ENCODE data around the gene MMP3.

Gene MMP3

GRCh38 chr11:102849311-102849710, 5.9 kb upstream of the MMP3 start:
- H3K4me3 Mint-ChIP-seq: no peak overlapping the region

GRCh38 chr11:102846292-102846691, 2.9 kb upstream of the MMP3 start:
- no peak overlapping the region for H3K27ac Mint-ChIP-seq
- no peaks in the 10 kb centered on the region for H3K9me3 Mint-ChIP-seq
- no peak overlapping the region for H3K4me3 Mint-ChIP-seq
- H3K4me1 Mint-ChIP-seq (ENCODE audit: low read depth): no peaks in the 10 kb centered on the region
- intact Hi-C loops (cut with micrococcal nuclease): no loop called here
- H3K36me3 Mint-ChIP-seq (ENCODE audit: low read depth): no peaks in the 10 kb centered on the region
- H3K27me3 Mint-ChIP-seq: peaks cover 22% of the 10 kb centered on the region

More at GRCh38 chr11:102849311-102849710, 5.9 kb upstream of the MMP3 start:
- H3K9me3 Mint-ChIP-seq: no peaks in the 10 kb centered on the region
- H3K27ac Mint-ChIP-seq: no peak overlapping the region
- H3K4me1 Mint-ChIP-seq (ENCODE audit: low read depth): no peaks in the 10 kb centered on the region
- no peaks in the 10 kb centered on the region for H3K36me3 Mint-ChIP-seq (ENCODE audit: low read depth)
- intact Hi-C loops (cut with micrococcal nuclease): no loop called here
- H3K27me3 Mint-ChIP-seq: peaks cover 24% of the 10 kb centered on the region

- intact Hi-C loops (cut with micrococcal nuclease): no loop called here
- Mint-ChIP-seq H3K4me3 (no peak overlapping the region), H3K4me1 (ENCODE audit: low read depth) (no peaks in the 10 kb centered on the region), H3K9me3 (no peaks in the 10 kb centered on the region), H3K27ac (no peak overlapping the region), H3K36me3 (ENCODE audit: low read depth) (no peaks in the 10 kb centered on the region), H3K27me3 (peaks cover 25% of the 10 kb centered on the region)
Measured at GRCh38 chr11:102842930-102843329, 479 bp downstream of the MMP3 start.

DNA sequence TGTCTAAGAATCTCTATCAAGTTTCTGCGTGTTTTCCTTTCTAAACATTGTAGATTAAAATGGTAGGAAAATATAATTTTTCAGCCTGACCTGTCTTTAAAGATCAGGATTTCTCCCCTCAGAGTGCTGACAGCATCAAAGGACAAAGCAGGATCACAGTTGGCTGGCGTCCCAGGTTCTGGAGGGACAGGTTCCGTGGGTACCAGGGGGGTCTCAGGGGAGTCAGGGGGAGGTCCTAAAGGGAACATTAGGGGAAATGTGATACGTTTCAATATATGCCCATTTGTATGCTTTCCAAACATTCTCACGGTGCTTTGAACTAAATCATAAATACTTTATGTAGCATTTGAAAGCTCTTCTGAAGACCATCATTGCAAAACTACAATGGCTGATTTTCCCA, 3.4 kb downstream of the MMP3 start:
- intact Hi-C loops (cut with micrococcal nuclease): no loop called here
- Mint-ChIP-seq H3K27ac (no peak overlapping the region), H3K4me3 (no peak overlapping the region), H3K36me3 (ENCODE audit: low read depth) (no peaks in the 10 kb centered on the region), H3K4me1 (ENCODE audit: low read depth) (no peaks in the 10 kb centered on the region), H3K9me3 (no peaks in the 10 kb centered on the region), H3K27me3 (peaks cover 28% of the 10 kb centered on the region)

GRCh38 chr11:102837646-102838045, 5.8 kb downstream of the MMP3 start:
- Mint-ChIP-seq H3K4me3 (no peak overlapping the region), H3K27ac (no peak overlapping the region), H3K9me3 (no peaks in the 10 kb centered on the region), H3K27me3 (peaks cover 34% of the 10 kb centered on the region), H3K36me3 (ENCODE audit: low read depth) (no peaks in the 10 kb centered on the region), H3K4me1 (ENCODE audit: low read depth) (no peaks in the 10 kb centered on the region)
- intact Hi-C loops (cut with micrococcal nuclease): loop anchor here (10.0 kb wide), 1 partner anchor 217 kb away; no protein-coding TSS in a partner anchor

DNA sequence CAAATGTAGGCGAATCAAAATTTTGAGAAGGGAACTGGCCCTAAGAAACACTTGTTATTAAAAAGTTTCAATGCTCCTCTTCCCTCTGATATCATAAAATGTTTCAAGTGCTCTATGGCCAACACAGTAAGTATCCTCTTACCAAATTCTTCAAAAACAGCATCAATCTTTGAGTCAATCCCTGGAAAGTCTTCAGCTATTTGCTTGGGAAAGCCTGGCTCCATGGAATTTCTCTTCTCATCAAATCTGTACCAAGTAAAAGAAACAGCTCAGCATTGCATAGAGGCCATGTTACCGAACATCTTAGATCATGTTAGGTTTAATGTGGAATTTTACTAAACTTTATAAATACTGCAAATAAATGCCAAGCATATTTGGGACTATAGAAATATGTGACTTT, 6.3 kb downstream of the MMP3 start:
- H3K9me3 Mint-ChIP-seq: no peaks in the 10 kb centered on the region
- no peaks in the 10 kb centered on the region for H3K4me1 Mint-ChIP-seq (ENCODE audit: low read depth)
- no peaks in the 10 kb centered on the region for H3K36me3 Mint-ChIP-seq (ENCODE audit: low read depth)
- intact Hi-C loops (cut with micrococcal nuclease): loop anchor here (10.0 kb wide), 1 partner anchor 218 kb away; no protein-coding TSS in a partner anchor
- no peak overlapping the region for H3K4me3 Mint-ChIP-seq
- no peak overlapping the region for H3K27ac Mint-ChIP-seq
- peaks cover 39% of the 10 kb centered on the region for H3K27me3 Mint-ChIP-seq

DNA sequence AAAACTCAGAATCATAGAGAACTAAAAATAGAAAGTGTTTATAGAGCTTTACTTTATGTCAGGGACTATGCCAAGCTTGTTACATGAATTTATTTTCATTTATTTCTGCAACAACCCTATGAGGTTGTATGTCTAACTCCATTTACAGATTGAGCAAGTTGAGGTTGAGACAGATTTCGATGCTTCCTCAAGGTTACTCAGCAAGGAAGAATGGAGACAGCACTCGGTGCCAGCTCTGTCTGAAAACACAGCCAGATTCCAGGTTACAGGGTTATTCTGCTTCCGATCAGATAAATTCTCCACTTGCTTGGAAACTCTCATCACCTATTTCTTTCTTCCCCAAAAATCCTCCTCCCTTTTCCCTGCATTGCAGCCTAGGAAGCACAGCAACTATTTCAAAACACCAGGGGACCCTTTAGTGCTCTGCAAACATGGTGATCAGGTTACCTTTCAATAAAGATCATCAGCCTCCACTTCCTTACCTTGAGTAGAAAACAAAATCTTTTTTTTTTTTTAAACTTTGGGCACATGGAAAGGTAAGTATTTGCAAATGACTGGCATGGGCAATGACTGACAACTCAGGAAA, 7.0 kb downstream of the MMP3 start:
- H3K27ac Mint-ChIP-seq: no peak overlapping the region

GRCh38 chr11:102833731-102834130, 9.7 kb downstream of the MMP3 start:
- Mint-ChIP-seq H3K9me3 (no peaks in the 10 kb centered on the region), H3K36me3 (ENCODE audit: low read depth) (no peaks in the 10 kb centered on the region), H3K27ac (no peak overlapping the region), H3K4me1 (ENCODE audit: low read depth) (peaks cover 11% of the 10 kb centered on the region), H3K27me3 (peaks cover 57% of the 10 kb centered on the region), H3K4me3 (no peak overlapping the region)
- intact Hi-C loops (cut with micrococcal nuclease): loop anchor here (5.0 to 10.0 kb wide), 2 partner anchors 79 to 221 kb away; no protein-coding TSS in a partner anchor

More for the DNA sequence above, 7.0 kb downstream of the MMP3 start:
- intact Hi-C loops (cut with micrococcal nuclease): loop anchor here (10.0 kb wide), 1 partner anchor 218 kb away; no protein-coding TSS in a partner anchor
- Mint-ChIP-seq H3K4me3 (no peak overlapping the region), H3K27me3 (peaks cover 46% of the 10 kb centered on the region), H3K9me3 (no peaks in the 10 kb centered on the region), H3K4me1 (ENCODE audit: low read depth) (peaks cover 3% of the 10 kb centered on the region), H3K36me3 (ENCODE audit: low read depth) (no peaks in the 10 kb centered on the region)

GRCh38 chr11:102832612-102833011, 10.8 kb downstream of the MMP3 start:
- intact Hi-C loops (cut with micrococcal nuclease): loop anchor here (5.0 to 10.0 kb wide), 2 partner anchors 80 to 222 kb away; no protein-coding TSS in a partner anchor
- Mint-ChIP-seq H3K4me1 (ENCODE audit: low read depth) (peaks cover 11% of the 10 kb centered on the region), H3K9me3 (no peaks in the 10 kb centered on the region), H3K36me3 (ENCODE audit: low read depth) (no peaks in the 10 kb centered on the region), H3K27ac (no peak overlapping the region), H3K27me3 (peaks cover 51% of the 10 kb centered on the region), H3K4me3 (no peak overlapping the region)

- Mint-ChIP-seq H3K4me1 (ENCODE audit: low read depth) (peaks cover 11% of the 10 kb centered on the region), H3K27me3 (peaks cover 51% of the 10 kb centered on the region), H3K9me3 (no peaks in the 10 kb centered on the region), H3K36me3 (ENCODE audit: low read depth) (no peaks in the 10 kb centered on the region), H3K4me3 (peak overlapping the region; percentile 64), H3K27ac (peak overlapping the region; percentile 37)
- intact Hi-C loops (cut with micrococcal nuclease): loop anchor here (5.0 to 10.0 kb wide), 2 partner anchors 81 to 223 kb away; no protein-coding TSS in a partner anchor
Measured at GRCh38 chr11:102831489-102832440, 11.6 kb downstream of the MMP3 start.

DNA sequence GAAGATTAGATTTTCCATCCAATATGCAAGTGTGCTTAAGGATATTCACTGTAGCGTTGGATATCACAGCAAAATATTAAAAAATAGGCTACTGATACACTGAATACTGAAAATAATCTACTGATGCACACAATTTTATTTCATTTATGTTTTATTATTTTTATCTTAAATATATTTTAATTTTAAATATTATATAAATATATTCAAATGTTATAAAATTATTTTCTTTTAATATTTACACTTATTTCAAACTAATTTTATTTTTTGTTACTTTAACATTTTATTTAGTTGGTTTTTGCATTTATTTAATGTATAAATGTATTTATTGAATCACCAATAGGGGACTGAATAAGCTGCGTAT, 12.3 kb downstream of the MMP3 start:
- Mint-ChIP-seq H3K4me3 (no peak overlapping the region), H3K27ac (peak overlapping the region; percentile 37), H3K36me3 (ENCODE audit: low read depth) (no peaks in the 10 kb centered on the region), H3K4me1 (ENCODE audit: low read depth) (peaks cover 11% of the 10 kb centered on the region), H3K9me3 (no peaks in the 10 kb centered on the region), H3K27me3 (peaks cover 47% of the 10 kb centered on the region)
- intact Hi-C loops (cut with micrococcal nuclease): loop anchor here (5.0 to 10.0 kb wide), 2 partner anchors 81 to 224 kb away; no protein-coding TSS in a partner anchor

- no peak overlapping the region for H3K27ac Mint-ChIP-seq
- no peak overlapping the region for H3K4me3 Mint-ChIP-seq
- no peaks in the 10 kb centered on the region for H3K36me3 Mint-ChIP-seq (ENCODE audit: low read depth)
- peaks cover 43% of the 10 kb centered on the region for H3K27me3 Mint-ChIP-seq
- intact Hi-C loops (cut with micrococcal nuclease): loop anchor here (5.0 to 10.0 kb wide), 2 partner anchors 82 to 225 kb away; no protein-coding TSS in a partner anchor
- peaks cover 11% of the 10 kb centered on the region for H3K4me1 Mint-ChIP-seq (ENCODE audit: low read depth)
- H3K9me3 Mint-ChIP-seq: no peaks in the 10 kb centered on the region
Measured at GRCh38 chr11:102830001-102830727, 13.2 kb downstream of the MMP3 start.

DNA sequence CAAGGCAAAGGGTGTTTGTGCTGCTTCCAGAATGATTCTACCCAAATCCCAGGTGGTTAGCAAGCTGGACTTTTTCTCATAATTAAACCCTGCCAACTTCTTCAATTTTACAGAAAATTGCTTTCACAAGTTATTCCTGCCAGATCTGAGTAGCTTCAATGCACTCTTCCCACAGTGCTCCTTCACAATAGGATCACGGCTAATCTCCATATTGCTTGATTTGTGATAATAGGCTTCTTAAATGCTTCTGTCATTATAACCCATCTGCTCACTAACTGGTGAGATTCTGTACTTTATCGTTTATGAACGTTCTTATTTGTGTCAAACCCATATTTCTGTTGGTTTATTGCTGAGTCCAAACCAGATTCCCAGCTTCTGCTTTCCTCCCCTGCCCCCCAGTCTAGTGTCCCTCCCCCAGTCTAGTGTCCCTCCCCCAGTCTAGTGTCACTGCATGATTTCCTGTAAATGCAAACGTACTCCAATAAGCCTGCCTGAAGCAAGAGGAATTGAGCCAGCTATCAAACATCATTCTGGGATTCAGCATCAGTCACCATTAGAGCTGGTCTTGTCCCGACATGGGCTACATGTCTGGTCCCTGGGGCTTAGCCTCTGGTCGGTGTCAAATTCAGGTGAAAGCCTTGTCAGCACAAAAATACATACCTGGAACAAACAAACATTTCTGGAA, 14.0 kb downstream of the MMP3 start:
- no peaks in the 10 kb centered on the region for H3K9me3 Mint-ChIP-seq
- H3K27ac Mint-ChIP-seq: no peak overlapping the region
- no peaks in the 10 kb centered on the region for H3K36me3 Mint-ChIP-seq (ENCODE audit: low read depth)
- intact Hi-C loops (cut with micrococcal nuclease): no loop called here
- H3K4me1 Mint-ChIP-seq (ENCODE audit: low read depth): peaks cover 11% of the 10 kb centered on the region
- no peak overlapping the region for H3K4me3 Mint-ChIP-seq
- peaks cover 38% of the 10 kb centered on the region for H3K27me3 Mint-ChIP-seq
